Activated gamma-delta T cell treated with Interleukin-2 at 50 U/mL for 16 hours (primary cell): Measurements from ENCODE around the gene NFE2.
"Not testable (repeated sequence)": the region's sequence is repeated elsewhere in the genome, so short reads cannot be mapped to it uniquely, and the experiment has no call there.

Experiments used
- DNase-seq: peaks from one replicate; pipeline ENCODE4 v3.0.0-alpha.2; 2020

The NFE2 gene

GRCh38 chr12:54300732-54301427, at the start of gene NFE2:
Gene NFE2, minus strand, starts transcription at chr12:54301015. Its CDS starts 5,767 bp downstream, at chr12:54295248.
- peak; percentile 28 for DNase-seq

DNA sequence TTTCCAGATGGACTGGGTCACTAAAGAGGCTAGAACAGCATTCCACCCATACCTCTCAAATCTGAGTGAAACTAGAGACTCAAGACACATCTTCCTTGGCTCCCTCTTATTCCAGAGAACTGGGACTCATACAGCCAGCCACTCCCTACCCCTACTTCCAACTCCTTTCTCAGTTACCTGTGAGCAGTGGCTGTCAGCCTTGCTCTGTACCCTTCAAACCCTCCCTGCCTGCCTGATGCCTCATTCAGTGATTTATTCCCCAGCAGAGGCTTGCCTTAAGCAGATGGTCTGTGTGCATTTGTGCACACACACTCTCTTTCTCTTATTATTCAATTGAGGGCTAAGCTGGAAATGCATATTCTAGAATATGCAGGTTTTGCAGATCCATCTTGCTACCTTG, 48.9 kb upstream of the NFE2 start:
- DNase-seq = no peak

GRCh38 chr12:54349036-54349435, 48.2 kb upstream of the NFE2 start:
- no peak for DNase-seq

- no peak for DNase-seq
These were observed 40.8 kb upstream of the NFE2 start for GRCh38 chr12:54341378-54342300.

DNA sequence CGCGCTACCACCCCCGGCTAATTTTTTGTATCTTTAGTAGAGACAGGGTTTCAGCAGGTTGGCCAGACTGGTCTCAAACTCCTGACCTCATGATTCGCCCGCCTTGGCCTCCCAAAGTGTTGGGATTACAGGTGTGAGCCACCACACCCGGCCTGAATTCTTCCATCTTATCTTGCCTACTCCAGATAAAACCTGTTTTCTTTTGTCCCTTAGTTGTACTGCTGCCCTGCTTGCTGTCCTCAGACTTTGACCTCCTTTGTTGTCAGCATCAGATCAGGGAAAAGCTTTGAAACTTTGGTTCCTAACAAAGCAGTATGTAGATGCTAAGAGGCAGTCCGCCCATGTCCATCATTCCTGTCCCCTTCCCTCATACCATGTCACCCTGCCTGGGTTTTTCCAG, 40.0 kb upstream of the NFE2 start:
- no peak for DNase-seq

DNA sequence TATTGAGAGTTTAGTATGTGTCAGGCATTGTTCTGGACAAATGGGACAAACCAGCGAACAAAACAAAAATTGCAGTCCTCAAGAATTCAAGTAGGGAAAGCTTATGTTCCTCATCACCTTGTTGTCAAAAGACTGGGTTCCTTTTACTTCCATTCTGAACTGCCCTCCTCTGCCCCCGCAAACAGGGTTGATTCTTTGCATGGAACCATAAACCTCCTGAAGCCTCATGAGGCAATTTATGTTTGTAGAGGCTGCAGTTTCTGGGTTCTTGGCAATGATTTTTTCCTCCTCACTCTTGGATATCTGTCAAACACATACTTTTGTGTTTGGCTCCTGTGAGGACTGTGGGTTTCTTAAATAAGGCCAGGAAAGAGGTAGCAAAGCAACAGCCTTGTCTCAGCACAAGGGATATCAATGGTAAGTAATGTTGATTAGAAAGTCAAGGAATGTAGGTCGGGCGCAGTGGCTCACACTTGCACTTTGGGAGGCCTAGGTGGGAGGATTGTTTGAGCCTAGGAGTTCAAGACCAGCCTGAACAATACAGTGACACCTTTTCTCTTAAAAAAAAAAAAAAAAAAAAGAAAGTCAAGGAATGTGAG, 38.0 kb upstream of the NFE2 start:
- no peak for DNase-seq

GRCh38 chr12:54337854-54338650, 37.2 kb upstream of the NFE2 start:
- DNase-seq = no peak

DNA sequence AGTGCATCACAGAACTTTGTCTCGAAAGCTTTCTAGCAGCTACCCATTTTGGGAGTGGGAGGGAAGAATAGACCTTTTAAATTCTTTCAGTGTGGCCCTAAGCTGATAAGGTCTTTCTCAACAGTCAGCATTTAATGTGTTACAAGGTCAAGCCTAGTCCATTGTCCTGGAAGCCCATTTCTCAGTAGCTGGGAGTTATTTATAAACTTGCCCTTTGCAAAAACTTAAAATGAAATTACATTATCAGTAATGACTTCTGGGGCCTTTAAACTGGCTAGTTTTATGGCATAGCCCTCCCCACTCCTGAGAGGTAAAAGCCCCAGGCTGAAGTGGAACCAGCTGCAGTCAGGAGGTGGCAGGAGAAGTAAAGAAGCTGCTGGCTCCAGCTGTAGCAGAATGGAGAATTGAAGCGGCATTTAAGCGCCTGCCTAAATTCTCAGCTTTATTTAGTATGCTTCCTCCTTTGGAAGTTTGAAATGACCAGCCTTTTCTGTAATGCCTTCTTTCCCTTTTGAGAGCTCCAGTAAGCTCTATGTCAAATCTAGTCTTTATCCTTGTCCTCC, 36.5 kb upstream of the NFE2 start:
- DNase-seq = no peak

DNA sequence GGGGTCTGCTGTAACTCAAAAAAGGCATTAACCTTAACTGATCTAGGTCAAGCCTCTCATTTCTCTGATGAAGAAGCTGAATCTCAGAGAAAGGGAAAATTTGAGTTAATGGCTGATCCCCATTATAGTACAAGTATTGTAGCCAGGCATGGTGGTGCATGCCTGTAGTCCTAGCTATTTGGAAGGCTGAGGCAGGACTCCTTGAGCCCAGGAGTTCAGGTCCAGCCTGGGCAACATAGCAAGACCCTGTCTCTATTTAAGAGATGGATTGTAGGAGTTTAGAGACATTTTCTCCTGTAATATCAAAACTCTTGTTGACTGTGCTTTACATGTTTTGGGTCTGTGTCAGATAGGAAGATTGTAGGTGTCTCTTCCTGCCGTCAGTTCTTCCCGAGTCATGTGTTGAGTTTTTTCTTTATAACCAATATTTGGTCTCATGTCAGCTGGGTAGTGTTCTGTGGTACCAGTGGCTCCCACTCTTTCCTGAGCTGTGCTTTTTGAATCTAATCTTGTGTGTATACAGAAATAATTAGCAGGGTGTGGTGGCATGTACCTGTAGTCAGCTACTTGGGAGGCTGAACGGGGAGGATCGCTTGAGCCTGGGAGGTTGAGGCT, 32.7 kb upstream of the NFE2 start:
- no peak for DNase-seq

- no peak for DNase-seq
These were observed 30.6 kb upstream of the NFE2 start for GRCh38 chr12:54331461-54331860.

DNA sequence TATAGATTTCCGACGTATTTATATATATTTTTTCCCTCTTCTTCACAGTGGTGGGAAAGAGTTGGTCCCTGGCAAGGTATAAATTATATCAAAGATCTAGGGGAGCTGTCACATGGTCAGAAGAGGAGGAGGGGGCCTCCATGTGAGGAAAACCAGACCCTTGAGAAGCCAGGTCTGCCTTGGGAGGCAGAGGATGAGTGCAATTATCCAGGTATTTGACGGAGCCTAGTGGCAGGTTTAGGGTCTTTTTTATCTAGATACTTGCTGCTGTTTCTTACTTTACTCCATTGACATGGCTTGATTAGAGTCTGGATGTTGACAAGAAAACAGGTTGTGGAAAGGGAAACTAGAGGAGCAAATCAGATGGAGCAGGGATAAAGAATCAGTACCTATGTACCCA, 29.6 kb upstream of the NFE2 start:
- no peak for DNase-seq

- DNase-seq = no peak
These were observed 28.9 kb upstream of the NFE2 start for GRCh38 chr12:54329759-54330158.

DNA sequence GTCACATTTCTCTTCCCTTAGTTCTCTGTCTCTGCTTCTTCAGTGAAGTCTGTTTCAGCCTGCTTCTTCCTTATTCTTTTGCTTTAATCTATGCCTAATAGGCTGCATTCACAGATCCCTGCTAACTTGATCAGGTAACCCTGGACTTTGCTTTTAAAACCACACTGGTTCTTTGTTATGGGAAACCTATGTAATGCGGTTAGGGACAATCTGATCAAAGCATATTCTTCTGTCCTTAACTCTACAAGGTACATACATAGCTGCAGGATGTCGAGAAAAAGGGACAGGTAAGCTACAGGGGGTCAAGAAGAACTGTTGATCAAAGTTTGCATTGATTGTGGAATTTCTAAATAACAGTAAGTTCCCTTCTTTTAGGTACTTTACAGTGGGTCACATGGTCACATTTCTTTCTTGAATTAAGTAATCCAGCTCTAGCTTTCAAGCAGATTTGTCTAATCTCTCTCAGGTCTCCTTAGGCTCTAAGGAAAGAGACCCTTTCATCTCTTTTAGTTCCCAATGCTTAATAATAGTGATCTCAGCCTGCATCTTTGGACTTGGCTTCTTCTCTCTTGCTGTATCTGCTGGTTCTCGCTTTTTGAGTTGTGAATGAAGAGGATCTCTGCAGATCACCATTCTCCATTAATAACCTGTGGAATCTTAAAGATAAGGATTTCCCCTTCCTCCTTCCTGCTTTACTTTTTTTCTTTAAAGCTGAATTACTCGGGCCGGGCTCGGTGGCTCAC, 28.0 kb upstream of the NFE2 start:
- DNase-seq = no peak

DNA sequence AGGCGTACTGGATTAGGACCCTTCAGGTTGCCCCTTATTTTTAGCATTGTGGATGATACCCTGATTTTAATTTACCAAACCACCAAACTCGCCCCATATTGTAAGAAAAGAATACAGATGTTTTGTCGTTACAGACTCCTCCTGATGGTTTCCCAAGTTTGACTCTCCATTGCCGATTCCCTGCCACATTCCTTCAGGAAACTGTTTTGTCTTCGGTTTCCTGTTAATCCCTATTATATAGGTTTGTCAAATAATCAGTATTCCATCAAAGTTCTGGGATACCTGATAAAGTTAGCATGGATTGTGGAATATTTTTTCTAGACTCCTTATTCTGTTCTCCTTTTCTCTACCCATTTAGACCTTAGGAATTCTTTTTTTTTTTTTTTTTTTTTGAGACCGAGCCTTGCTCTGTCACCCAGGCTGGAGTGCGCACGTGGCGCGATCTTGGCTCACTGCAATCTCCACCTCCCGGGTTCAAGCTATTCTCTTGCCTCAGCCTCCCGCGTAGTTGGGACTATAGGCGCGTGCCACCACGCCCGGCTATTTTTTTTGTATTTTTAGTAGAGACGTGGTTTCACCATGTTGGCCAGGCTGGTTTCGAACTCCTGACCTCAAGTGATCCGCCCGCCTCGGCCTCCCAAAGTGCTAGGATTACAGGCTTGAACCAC, 24.8 kb upstream of the NFE2 start:
- DNase-seq = not testable (repeated sequence)

- DNase-seq = peak; percentile 92
These were observed 24.0 kb upstream of the NFE2 start, which contains the start of gene COPZ1 for GRCh38 chr12:54324617-54325441. Gene COPZ1, plus strand, starts transcription at chr12:54325131. Its CDS starts 33 bp downstream, at chr12:54325164.

GRCh38 chr12:54321363-54321762, 20.5 kb upstream of the NFE2 start:
- no peak for DNase-seq

DNA sequence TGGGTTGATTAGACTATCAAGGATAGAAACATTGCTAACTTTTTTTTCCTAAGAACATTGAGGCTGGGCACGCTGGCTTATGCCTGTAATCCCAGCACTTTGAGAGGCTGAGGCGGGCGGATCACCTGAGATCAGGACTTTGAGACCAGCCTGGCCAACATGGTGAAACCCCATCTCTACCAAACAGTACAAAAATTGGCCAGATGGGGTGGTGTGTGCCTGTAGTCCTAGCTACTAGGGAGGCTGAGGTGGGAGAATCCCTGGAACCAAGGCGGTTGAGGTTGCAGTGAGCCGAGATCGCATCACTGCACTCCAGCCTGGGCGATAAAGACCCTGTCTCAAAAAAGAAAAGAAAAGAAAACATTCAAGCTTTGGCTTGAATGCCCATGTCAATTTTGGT, 11.5 kb upstream of the NFE2 start:
- not testable (repeated sequence) for DNase-seq

DNA sequence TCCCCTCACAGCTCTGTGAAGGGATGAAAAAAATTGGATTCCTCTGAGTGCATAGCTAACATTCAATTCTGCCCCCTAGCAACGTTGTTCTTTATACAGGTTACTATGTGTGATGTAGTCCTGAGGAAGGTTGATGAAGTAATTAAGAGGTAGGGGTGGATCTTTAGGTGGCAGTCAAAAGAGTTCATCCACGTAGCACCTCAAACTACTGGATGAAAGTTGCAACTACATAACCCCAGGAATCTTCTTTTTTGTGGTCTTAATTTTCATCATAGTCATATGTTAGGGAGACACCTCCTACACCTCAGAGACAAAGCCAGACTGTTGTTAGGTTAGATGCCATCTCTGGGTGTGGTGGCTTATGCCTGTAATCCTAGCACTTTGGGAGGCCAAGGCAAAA, 10.2 kb upstream of the NFE2 start:
- DNase-seq = no peak

- DNase-seq = no peak
These were observed 6.3 kb upstream of the NFE2 start for GRCh38 chr12:54306925-54307741.
